GM12878 (cell line): ENCODE data around the gene TIFAB. TPM values are rescaled to one million over a fixed set of nuclear protein-coding genes. Genes with fewer than 3 reads are reported as not detected.
A peak's percentile ranks its signal among the peaks of the same experiment; 100 is the strongest.

Experiments used
- CUX1 ChIP-seq: IDR thresholded peaks from 2 replicates; pipeline ENCODE4 v1.6.1; 2012; ENCODE audit warnings: improper control_type of control experiment, low read depth, low read length; ENCODE audit not compliant: insufficient replicate concordance
- EP300 ChIP-seq, 2 experiments: fragments of 150-350 bp in 1 of 2; IDR thresholded peaks; 2 replicates each; pipeline ENCODE4 v1.6.1; 2011 to 2012; ENCODE audit warnings: low read depth in 2 of 2, low read length in 2 of 2, borderline replicate concordance in 1 of 2, improper control_type of control experiment in 1 of 2, inconsistent platforms in 1 of 2; ENCODE audit not compliant: control insufficient read depth in 1 of 2
- HCFC1 ChIP-seq: fragments of 150-350 bp; IDR thresholded peaks from 2 replicates; pipeline ENCODE4 v1.6.1; 2014; ENCODE audit warnings: low read length
- IRF4 ChIP-seq: IDR thresholded peaks from 2 replicates; pipeline ENCODE4 v1.6.1; 2011; ENCODE audit warnings: low read depth, low read length
- IRF5 ChIP-seq: fragments of 450-650 bp; IDR thresholded peaks from 2 replicates; pipeline ENCODE4 v1.6.1; 2017; ENCODE audit warnings: borderline replicate concordance
- JUNB ChIP-seq: IDR thresholded peaks from 2 replicates; pipeline ENCODE4 v1.6.1; 2016; ENCODE audit warnings: antibody characterized with exemption, mild to moderate bottlenecking
- MYB ChIP-seq: fragments of 150-350 bp; IDR thresholded peaks from 2 replicates; pipeline ENCODE4 v1.6.1; 2014; ENCODE audit warnings: mild to moderate bottlenecking, low read depth, low read length, borderline replicate concordance
- NFYA ChIP-seq: IDR thresholded peaks from 2 replicates; pipeline ENCODE4 v1.6.1; 2011; ENCODE audit warnings: low read depth, mild to moderate bottlenecking, low read length, improper control_type of control experiment, borderline replicate concordance
- NR2F1 ChIP-seq: fragments of 450-650 bp; conservative IDR thresholded peaks from 2 replicates; pipeline ENCODE4 v1.6.1; 2017; ENCODE audit warnings: mild to moderate bottlenecking
- RB1 ChIP-seq: fragments of 450-650 bp; formaldehyde crosslinking; IDR thresholded peaks from 2 replicates; pipeline ENCODE4 v1.6.1; 2017; ENCODE audit warnings: mild to moderate bottlenecking, borderline replicate concordance
- RELB ChIP-seq: fragments of 450-650 bp; IDR thresholded peaks from 2 replicates; pipeline ENCODE4 v1.6.1; 2017; ENCODE audit warnings: low read depth, mild to moderate bottlenecking, moderate library complexity
- RUNX3 ChIP-seq: IDR thresholded peaks from 2 replicates; pipeline ENCODE4 v1.6.1; 2012; ENCODE audit warnings: low read length, inconsistent platforms
- SP1 ChIP-seq: IDR thresholded peaks from one replicate; pipeline ENCODE4 v1.6.1; 2011; ENCODE audit warnings: low read depth, low read length
- SRF ChIP-seq, 2 experiments: IDR thresholded peaks; 2 replicates each; pipeline ENCODE4 v1.6.1; 2011; ENCODE audit warnings: low read depth in 2 of 2, low read length in 2 of 2, mild to moderate bottlenecking in 1 of 2, moderate library complexity in 1 of 2
- STAT1 ChIP-seq: fragments of 450-650 bp; conservative IDR thresholded peaks from 2 replicates; pipeline ENCODE4 v1.6.1; 2014; ENCODE audit warnings: antibody characterized with exemption, mild to moderate bottlenecking
- TCF12 ChIP-seq: IDR thresholded peaks from 2 replicates; pipeline ENCODE4 v1.6.1; 2011; ENCODE audit warnings: low read depth, mild to moderate bottlenecking, low read length
- ZNF217 ChIP-seq: fragments of 450-650 bp; IDR thresholded peaks from 2 replicates; pipeline ENCODE4 v1.6.1; 2017; ENCODE audit warnings: antibody characterized with exemption, mild to moderate bottlenecking
- ZNF384 ChIP-seq: IDR thresholded peaks from 2 replicates; pipeline ENCODE4 v1.6.1; 2012; ENCODE audit warnings: low read depth, mild to moderate bottlenecking, low read length, improper control_type of control experiment, borderline replicate concordance
- ZZZ3 ChIP-seq: IDR thresholded peaks from 2 replicates; pipeline ENCODE4 v1.6.1; 2011; ENCODE audit warnings: low read depth; ENCODE audit not compliant: control insufficient read depth, insufficient read length
- polyA plus RNA-seq, 11 experiments: library from polyadenylated mRNA; depleted of rRNA in 4 of 11; unstranded in 6 of 11; stranded (reverse) in 5 of 11; fragments of >200 nt; fragmentation: Nextera tagmentation in 4 of 11; fragmentation: Illumina TruSeq in 1 of 11; extraction: Ambion mirVana in 4 of 11; extraction: Trizol in 1 of 11; gene quantifications; 1 replicate in 1 of 11; 2 replicates in 10 of 11; pipeline versions ENCODE4 v1.2.1 to v1.2.3, GENCODE V29; 2011 to 2016; ENCODE audit warnings: inconsistent platforms in 2 of 11, missing spikeins in 2 of 11, low read depth in 1 of 11
- total RNA-seq, 4 experiments: library from RNA; depleted of rRNA in 3 of 4; stranded (reverse); fragments of >200 nt in 3 of 4; fragmentation: Illumina TruSeq in 1 of 4; extraction: Trizol in 1 of 4; gene quantifications; 2 replicates each; pipeline versions ENCODE4 v1.2.1 to v1.2.3, GENCODE V29; 2013 to 2021

TIFAB gene
- total and polyA plus RNA-seq, 10 of the 15 experiments (the other 5 are each of a cell fraction or from before 2014, with no cell fraction given) = not detected

- TF ChIP-seq EP300 (IDR thresholded peaks at IDR 0.05; ENCODE audit: borderline replicate concordance in 1 of 2, control insufficient read depth in 1 of 2, low read depth in 2 of 2, low read length in 2 of 2) (peak in 1 of 2 experiments; percentile 36; a peak in 2 of 4 replicates), RELB (peak; percentile 78), ZNF384 (no peak), RB1 (no peak), SRF (IDR thresholded peaks at IDR 0.05; ENCODE audit: low read depth in 2 of 2, low read length in 2 of 2) (no peak), STAT1 (no peak), TCF12 (no peak), MYB (no peak), ZNF217 (peak; percentile 61; the same call in 1 of the 2 replicates), SP1 (no peak), JUNB (peak; percentile 49; the same call in 1 of the 2 replicates), CUX1 (no peak), IRF5 (no peak), NR2F1 (peak; percentile 58), ZZZ3 (no peak), HCFC1 (no peak), NFYA (no peak), IRF4 (peak; percentile 83), RUNX3 (peak; percentile 68)
These were observed 4.3 kb upstream of the TIFAB start (continued) for GRCh38 chr5:135456238-135457099.
